ENCODE measurements around the gene CAT. TPM values are rescaled to one million over a fixed set of nuclear protein-coding genes. Genes with fewer than 3 reads are reported as not detected.

Gene CAT
- total RNA-seq, 1 donor from 2014 or later = 51.8 TPM

- no peak for TF ChIP-seq CTCF (IDR thresholded peaks at IDR 0.05; ENCODE audit: unreplicated experiment)
- peaks cover 9% of the 10 kb centered on the region for H3K36me3 Mint-ChIP-seq (ENCODE audit: insufficient read depth)
- no peak overlapping the region for H3K27ac Mint-ChIP-seq
- no peak for DNase-seq (ENCODE audit: low spot score, unreplicated experiment)
- H3K4me1 Mint-ChIP-seq (ENCODE audit: low read depth) = peaks cover 13% of the 10 kb centered on the region
- no peaks in the 10 kb centered on the region for H3K27me3 Mint-ChIP-seq
- no peaks in the 10 kb centered on the region for H3K9me3 Mint-ChIP-seq (ENCODE audit: low read depth)
- H3K4me3 Mint-ChIP-seq (ENCODE audit: low read depth) = no peak overlapping the region
These were observed 4.4 kb downstream of the CAT start for GRCh38 chr11:34443136-34443535.

DNA sequence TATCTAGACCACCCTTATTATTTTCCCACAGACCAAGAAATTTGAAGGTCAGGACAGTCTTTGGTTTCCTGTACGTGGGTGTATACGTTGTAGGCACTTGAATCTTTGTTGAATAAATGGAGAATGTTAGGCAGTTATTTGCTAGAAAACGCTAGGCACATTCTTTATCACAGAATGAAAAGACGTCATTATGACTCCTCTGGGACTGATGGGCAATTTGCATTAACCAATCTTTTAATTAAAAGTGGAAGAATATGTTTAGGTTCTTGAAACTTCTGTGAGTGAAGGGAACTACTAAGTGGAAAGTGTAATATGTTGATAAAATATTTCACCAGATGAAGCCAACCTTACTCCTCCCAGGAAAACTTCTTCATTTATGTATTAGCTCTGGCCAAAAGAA, 5.7 kb downstream of the CAT start:
- Mint-ChIP-seq H3K9me3 (ENCODE audit: low read depth) (no peaks in the 10 kb centered on the region), H3K4me1 (ENCODE audit: low read depth) (peaks cover 10% of the 10 kb centered on the region), H3K4me3 (ENCODE audit: low read depth) (no peak overlapping the region), H3K27ac (no peak overlapping the region), H3K27me3 (no peaks in the 10 kb centered on the region), H3K36me3 (ENCODE audit: insufficient read depth) (peaks cover 9% of the 10 kb centered on the region)
- TF ChIP-seq CTCF (IDR thresholded peaks at IDR 0.05; ENCODE audit: unreplicated experiment) = no peak
- no peak for DNase-seq (ENCODE audit: low spot score, unreplicated experiment)

GRCh38 chr11:34445956-34446355, 7.2 kb downstream of the CAT start:
- Mint-ChIP-seq H3K36me3 (ENCODE audit: insufficient read depth) (peaks cover 9% of the 10 kb centered on the region), H3K4me1 (ENCODE audit: low read depth) (no peaks in the 10 kb centered on the region)
- no peak for TF ChIP-seq CTCF (IDR thresholded peaks at IDR 0.05; ENCODE audit: unreplicated experiment)

DNA sequence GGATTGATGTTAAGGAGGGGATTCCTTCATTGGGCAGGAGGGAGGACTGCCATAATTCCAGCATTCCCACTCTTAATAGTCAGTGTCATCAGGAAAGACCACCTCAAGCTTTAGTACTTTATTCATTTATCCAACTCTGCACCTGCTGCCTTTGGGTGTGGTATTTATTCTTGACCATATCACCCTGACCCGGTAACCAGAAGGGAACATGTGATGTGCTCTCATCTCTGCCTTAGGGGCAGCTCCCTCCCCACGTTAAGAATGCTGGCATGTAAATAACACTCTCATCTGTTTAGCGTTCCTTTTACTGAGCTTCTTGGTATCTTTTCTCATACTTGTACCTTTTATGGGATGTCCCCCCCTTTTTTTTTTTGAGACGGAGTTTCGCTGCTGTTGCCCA, 7.7 kb downstream of the CAT start:
- Mint-ChIP-seq H3K27me3 (no peaks in the 10 kb centered on the region), H3K4me3 (ENCODE audit: low read depth) (no peak overlapping the region), H3K9me3 (ENCODE audit: low read depth) (no peaks in the 10 kb centered on the region), H3K27ac (no peak overlapping the region), H3K4me1 (ENCODE audit: low read depth) (no peaks in the 10 kb centered on the region), H3K36me3 (ENCODE audit: insufficient read depth) (peaks cover 7% of the 10 kb centered on the region)
- no peak for TF ChIP-seq CTCF (IDR thresholded peaks at IDR 0.05; ENCODE audit: unreplicated experiment)
- no peak for DNase-seq (ENCODE audit: low spot score, unreplicated experiment)

More at GRCh38 chr11:34445956-34446355, 7.2 kb downstream of the CAT start:
- no peaks in the 10 kb centered on the region for H3K9me3 Mint-ChIP-seq (ENCODE audit: low read depth)
- H3K4me3 Mint-ChIP-seq (ENCODE audit: low read depth) = no peak overlapping the region
- H3K27ac Mint-ChIP-seq = no peak overlapping the region
- DNase-seq (ENCODE audit: low spot score, unreplicated experiment) = no peak
- H3K27me3 Mint-ChIP-seq = no peaks in the 10 kb centered on the region

GRCh38 chr11:34447044-34447443, 8.3 kb downstream of the CAT start:
- no peak for TF ChIP-seq CTCF (IDR thresholded peaks at IDR 0.05; ENCODE audit: unreplicated experiment)
- Mint-ChIP-seq H3K27me3 (no peaks in the 10 kb centered on the region), H3K4me3 (ENCODE audit: low read depth) (no peak overlapping the region), H3K27ac (no peak overlapping the region), H3K36me3 (ENCODE audit: insufficient read depth) (peaks cover 11% of the 10 kb centered on the region), H3K9me3 (ENCODE audit: low read depth) (no peaks in the 10 kb centered on the region), H3K4me1 (ENCODE audit: low read depth) (no peaks in the 10 kb centered on the region)
- DNase-seq (ENCODE audit: low spot score, unreplicated experiment) = no peak

Data from progenitor cell of endocrine pancreas (in vitro differentiated cells).